ENCODE data around the gene FCN2. TPM values are rescaled to one million over a fixed set of nuclear protein-coding genes. Genes with fewer than 3 reads are reported as not detected.

Gene FCN2
- total RNA-seq, 1 donor from 2014 or later = not detected

- Mint-ChIP-seq H3K4me1 (no peaks in the 10 kb centered on the region), H3K27me3 (no peaks in the 10 kb centered on the region), H3K36me3 (ENCODE audit: low read depth) (no peaks in the 10 kb centered on the region), H3K9me3 (no peaks in the 10 kb centered on the region), H3K27ac (no peak overlapping the region), H3K4me3 (no peak overlapping the region)
- DNase-seq = no peak
- intact Hi-C loops (cut with micrococcal nuclease) = no loop called here
Measured at GRCh38 chr9:134925011-134925511, 44.5 kb downstream of the FCN2 start.

GRCh38 chr9:134928436-134929192 lies 48.0 kb downstream of the FCN2 start:
- Mint-ChIP-seq H3K27ac (no peak overlapping the region), H3K27me3 (peaks cover 2% of the 10 kb centered on the region), H3K36me3 (ENCODE audit: low read depth) (no peaks in the 10 kb centered on the region), H3K9me3 (no peaks in the 10 kb centered on the region), H3K4me1 (no peaks in the 10 kb centered on the region), H3K4me3 (no peak overlapping the region)
- intact Hi-C loops (cut with micrococcal nuclease) = no loop called here
- no peak for DNase-seq

- no peaks in the 10 kb centered on the region for H3K36me3 Mint-ChIP-seq (ENCODE audit: low read depth)
- DNase-seq = no peak
- peaks cover 2% of the 10 kb centered on the region for H3K27me3 Mint-ChIP-seq
- H3K27ac Mint-ChIP-seq = no peak overlapping the region
- intact Hi-C loops (cut with micrococcal nuclease) = no loop called here
- no peaks in the 10 kb centered on the region for H3K9me3 Mint-ChIP-seq
- no peaks in the 10 kb centered on the region for H3K4me1 Mint-ChIP-seq
- no peak overlapping the region for H3K4me3 Mint-ChIP-seq
Measured at GRCh38 chr9:134929193-134930158, 48.9 kb downstream of the FCN2 start.

- Mint-ChIP-seq H3K4me1 (no peaks in the 10 kb centered on the region), H3K27ac (no peak overlapping the region), H3K4me3 (no peak overlapping the region), H3K27me3 (peaks cover 2% of the 10 kb centered on the region), H3K36me3 (ENCODE audit: low read depth) (no peaks in the 10 kb centered on the region), H3K9me3 (no peaks in the 10 kb centered on the region)
- intact Hi-C loops (cut with micrococcal nuclease) = no loop called here
- no peak for DNase-seq
Measured at GRCh38 chr9:134930398-134930797, 49.8 kb downstream of the FCN2 start.

GRCh38 chr9:134932171-134932570 lies 51.6 kb downstream of the FCN2 start:
- no peaks in the 10 kb centered on the region for H3K36me3 Mint-ChIP-seq (ENCODE audit: low read depth)

GRCh38 chr9:134932606-134933005 lies 52.0 kb downstream of the FCN2 start:
- Mint-ChIP-seq H3K9me3 (no peaks in the 10 kb centered on the region), H3K27me3 (peaks cover 2% of the 10 kb centered on the region), H3K4me3 (no peak overlapping the region), H3K4me1 (no peaks in the 10 kb centered on the region), H3K36me3 (ENCODE audit: low read depth) (no peaks in the 10 kb centered on the region), H3K27ac (no peak overlapping the region)
- DNase-seq = no peak
- intact Hi-C loops (cut with micrococcal nuclease) = no loop called here

More at GRCh38 chr9:134932171-134932570, 51.6 kb downstream of the FCN2 start:
- no peak for DNase-seq
- Mint-ChIP-seq H3K4me3 (no peak overlapping the region), H3K27ac (no peak overlapping the region), H3K27me3 (peaks cover 2% of the 10 kb centered on the region), H3K9me3 (no peaks in the 10 kb centered on the region), H3K4me1 (no peaks in the 10 kb centered on the region)
- intact Hi-C loops (cut with micrococcal nuclease) = no loop called here

GRCh38 chr9:134933076-134933659 lies 52.6 kb downstream of the FCN2 start:
- H3K4me1 Mint-ChIP-seq = no peaks in the 10 kb centered on the region
- DNase-seq = no peak
- intact Hi-C loops (cut with micrococcal nuclease) = no loop called here
- H3K4me3 Mint-ChIP-seq = no peak overlapping the region
- H3K9me3 Mint-ChIP-seq = no peaks in the 10 kb centered on the region
- peaks cover 2% of the 10 kb centered on the region for H3K27me3 Mint-ChIP-seq
- no peaks in the 10 kb centered on the region for H3K36me3 Mint-ChIP-seq (ENCODE audit: low read depth)
- no peak overlapping the region for H3K27ac Mint-ChIP-seq

GRCh38 chr9:134935056-134935640 lies 54.5 kb downstream of the FCN2 start:
- Mint-ChIP-seq H3K36me3 (ENCODE audit: low read depth) (no peaks in the 10 kb centered on the region), H3K27ac (no peak overlapping the region), H3K9me3 (no peaks in the 10 kb centered on the region), H3K4me3 (no peak overlapping the region), H3K4me1 (no peaks in the 10 kb centered on the region), H3K27me3 (peaks cover 2% of the 10 kb centered on the region)
- intact Hi-C loops (cut with micrococcal nuclease) = no loop called here
- no peak for DNase-seq

GRCh38 chr9:134935701-134936345 lies 55.2 kb downstream of the FCN2 start:
- no peak overlapping the region for H3K4me3 Mint-ChIP-seq
- H3K27me3 Mint-ChIP-seq = no peaks in the 10 kb centered on the region
- intact Hi-C loops (cut with micrococcal nuclease) = no loop called here
- no peak overlapping the region for H3K27ac Mint-ChIP-seq
- H3K4me1 Mint-ChIP-seq = no peaks in the 10 kb centered on the region
- no peak for DNase-seq
- no peaks in the 10 kb centered on the region for H3K9me3 Mint-ChIP-seq
- H3K36me3 Mint-ChIP-seq (ENCODE audit: low read depth) = no peaks in the 10 kb centered on the region

GRCh38 chr9:134936346-134937163 lies 55.9 kb downstream of the FCN2 start:
- H3K9me3 Mint-ChIP-seq = no peaks in the 10 kb centered on the region

More at GRCh38 chr9:134936346-134937163, 55.9 kb downstream of the FCN2 start:
- Mint-ChIP-seq H3K36me3 (ENCODE audit: low read depth) (no peaks in the 10 kb centered on the region), H3K27me3 (no peaks in the 10 kb centered on the region), H3K4me1 (no peaks in the 10 kb centered on the region), H3K4me3 (no peak overlapping the region), H3K27ac (no peak overlapping the region)
- intact Hi-C loops (cut with micrococcal nuclease) = no loop called here
- DNase-seq = no peak
